ENCODE results near the gene PPARD. TPM values are rescaled to one million over a fixed set of nuclear protein-coding genes. Genes with fewer than 3 reads are reported as not detected.
"Not testable (repeated sequence)": the region's sequence is repeated elsewhere in the genome, so short reads cannot be mapped to it uniquely, and the experiment has no call there.

The PPARD gene
- total and polyA plus RNA-seq, 2 of the 13 experiments (the other 11 are each of a cell fraction or from before 2014, with no cell fraction given): 6.1 to 13.3 TPM

DNA sequence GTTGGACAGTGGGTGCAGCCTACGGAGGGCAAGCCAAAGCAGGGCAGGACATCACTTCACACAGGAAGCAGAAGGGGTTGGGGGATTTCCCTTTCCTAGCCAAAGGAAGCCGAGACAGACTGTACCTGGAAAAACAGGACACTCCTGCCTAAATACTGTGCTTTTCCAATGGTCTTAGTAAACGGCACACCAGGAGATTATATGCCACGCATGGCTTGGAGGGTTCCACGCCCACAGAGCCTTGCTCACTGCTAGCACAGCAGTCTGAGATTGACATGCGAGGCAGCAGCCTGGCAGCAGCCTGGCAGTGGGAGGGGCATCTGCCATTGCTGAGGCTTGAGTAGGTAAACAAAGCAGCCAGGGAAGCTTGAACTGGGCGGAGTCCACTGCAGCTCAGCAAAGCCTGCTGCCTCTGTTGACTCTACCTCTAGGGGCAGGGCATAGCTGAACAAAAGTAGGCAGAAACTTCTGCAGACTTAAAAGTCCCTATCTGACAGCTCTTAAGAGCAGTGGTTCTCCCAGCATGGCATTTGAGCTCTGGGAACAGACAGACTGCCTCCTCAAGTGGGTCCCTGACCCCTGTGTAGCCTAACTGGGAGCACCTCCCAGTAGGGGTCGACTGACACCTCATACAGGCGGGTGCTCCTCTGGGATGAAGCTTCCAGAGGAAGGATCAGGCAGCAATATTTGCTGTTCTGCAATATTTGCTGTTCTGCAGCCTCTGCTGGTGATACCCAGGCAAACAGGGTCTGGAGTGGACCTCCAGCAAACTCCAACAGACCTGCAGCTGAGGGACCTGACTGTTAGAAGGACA is 10.1 kb upstream of the PPARD start (continued):
- TF ChIP-seq, protein P1, sequence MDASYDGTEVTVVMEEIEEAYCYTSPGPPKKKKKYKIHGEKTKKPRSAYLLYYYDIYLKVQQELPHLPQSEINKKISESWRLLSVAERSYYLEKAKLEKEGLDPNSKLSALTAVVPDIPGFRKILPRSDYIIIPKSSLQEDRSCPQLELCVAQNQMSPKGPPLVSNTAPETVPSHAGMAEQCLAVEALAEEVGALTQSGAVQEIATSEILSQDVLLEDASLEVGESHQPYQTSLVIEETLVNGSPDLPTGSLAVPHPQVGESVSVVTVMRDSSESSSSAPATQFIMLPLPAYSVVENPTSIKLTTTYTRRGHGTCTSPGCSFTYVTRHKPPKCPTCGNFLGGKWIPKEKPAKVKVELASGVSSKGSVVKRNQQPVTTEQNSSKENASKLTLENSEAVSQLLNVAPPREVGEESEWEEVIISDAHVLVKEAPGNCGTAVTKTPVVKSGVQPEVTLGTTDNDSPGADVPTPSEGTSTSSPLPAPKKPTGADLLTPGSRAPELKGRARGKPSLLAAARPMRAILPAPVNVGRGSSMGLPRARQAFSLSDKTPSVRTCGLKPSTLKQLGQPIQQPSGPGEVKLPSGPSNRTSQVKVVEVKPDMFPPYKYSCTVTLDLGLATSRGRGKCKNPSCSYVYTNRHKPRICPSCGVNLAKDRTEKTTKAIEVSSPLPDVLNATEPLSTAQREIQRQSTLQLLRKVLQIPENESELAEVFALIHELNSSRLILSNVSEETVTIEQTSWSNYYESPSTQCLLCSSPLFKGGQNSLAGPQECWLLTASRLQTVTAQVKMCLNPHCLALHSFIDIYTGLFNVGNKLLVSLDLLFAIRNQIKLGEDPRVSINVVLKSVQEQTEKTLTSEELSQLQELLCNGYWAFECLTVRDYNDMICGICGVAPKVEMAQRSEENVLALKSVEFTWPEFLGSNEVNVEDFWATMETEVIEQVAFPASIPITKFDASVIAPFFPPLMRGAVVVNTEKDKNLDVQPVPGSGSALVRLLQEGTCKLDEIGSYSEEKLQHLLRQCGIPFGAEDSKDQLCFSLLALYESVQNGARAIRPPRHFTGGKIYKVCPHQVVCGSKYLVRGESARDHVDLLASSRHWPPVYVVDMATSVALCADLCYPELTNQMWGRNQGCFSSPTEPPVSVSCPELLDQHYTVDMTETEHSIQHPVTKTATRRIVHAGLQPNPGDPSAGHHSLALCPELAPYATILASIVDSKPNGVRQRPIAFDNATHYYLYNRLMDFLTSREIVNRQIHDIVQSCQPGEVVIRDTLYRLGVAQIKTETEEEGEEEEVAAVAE (CRISPR knock-in tag; IDR thresholded peaks at IDR 0.05; ENCODE audit: borderline replicate concordance): peak; percentile 79; the same call in 1 of the 2 replicates
- TF ChIP-seq FOXO1 (CRISPR knock-in tag; IDR thresholded peaks at IDR 0.05): peak; percentile 91
- peak; percentile 61 for TF ChIP-seq RXRA (CRISPR knock-in tag; IDR thresholded peaks at IDR 0.05)
- TF ChIP-seq, protein P2, sequence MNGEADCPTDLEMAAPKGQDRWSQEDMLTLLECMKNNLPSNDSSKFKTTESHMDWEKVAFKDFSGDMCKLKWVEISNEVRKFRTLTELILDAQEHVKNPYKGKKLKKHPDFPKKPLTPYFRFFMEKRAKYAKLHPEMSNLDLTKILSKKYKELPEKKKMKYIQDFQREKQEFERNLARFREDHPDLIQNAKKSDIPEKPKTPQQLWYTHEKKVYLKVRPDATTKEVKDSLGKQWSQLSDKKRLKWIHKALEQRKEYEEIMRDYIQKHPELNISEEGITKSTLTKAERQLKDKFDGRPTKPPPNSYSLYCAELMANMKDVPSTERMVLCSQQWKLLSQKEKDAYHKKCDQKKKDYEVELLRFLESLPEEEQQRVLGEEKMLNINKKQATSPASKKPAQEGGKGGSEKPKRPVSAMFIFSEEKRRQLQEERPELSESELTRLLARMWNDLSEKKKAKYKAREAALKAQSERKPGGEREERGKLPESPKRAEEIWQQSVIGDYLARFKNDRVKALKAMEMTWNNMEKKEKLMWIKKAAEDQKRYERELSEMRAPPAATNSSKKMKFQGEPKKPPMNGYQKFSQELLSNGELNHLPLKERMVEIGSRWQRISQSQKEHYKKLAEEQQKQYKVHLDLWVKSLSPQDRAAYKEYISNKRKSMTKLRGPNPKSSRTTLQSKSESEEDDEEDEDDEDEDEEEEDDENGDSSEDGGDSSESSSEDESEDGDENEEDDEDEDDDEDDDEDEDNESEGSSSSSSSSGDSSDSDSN (CRISPR knock-in tag; IDR thresholded peaks at IDR 0.05): peak; percentile 36; the same call in 1 of the 2 replicates
- peak; percentile 47; the same call in 1 of the 2 replicates for TF ChIP-seq KDM6A (CRISPR knock-in tag; IDR thresholded peaks at IDR 0.05; ENCODE audit: low read depth)
- peak; percentile 38; the same call in 1 of the 2 replicates for TF ChIP-seq ELF1 (CRISPR knock-in tag; IDR thresholded peaks at IDR 0.05)
- TF ChIP-seq RFXAP (CRISPR knock-in tag; IDR thresholded peaks at IDR 0.05; ENCODE audit: borderline replicate concordance): 0 out of 2 replicates have a peak, but pooled peaks have one; percentile 41
- TF ChIP-seq, protein P3, sequence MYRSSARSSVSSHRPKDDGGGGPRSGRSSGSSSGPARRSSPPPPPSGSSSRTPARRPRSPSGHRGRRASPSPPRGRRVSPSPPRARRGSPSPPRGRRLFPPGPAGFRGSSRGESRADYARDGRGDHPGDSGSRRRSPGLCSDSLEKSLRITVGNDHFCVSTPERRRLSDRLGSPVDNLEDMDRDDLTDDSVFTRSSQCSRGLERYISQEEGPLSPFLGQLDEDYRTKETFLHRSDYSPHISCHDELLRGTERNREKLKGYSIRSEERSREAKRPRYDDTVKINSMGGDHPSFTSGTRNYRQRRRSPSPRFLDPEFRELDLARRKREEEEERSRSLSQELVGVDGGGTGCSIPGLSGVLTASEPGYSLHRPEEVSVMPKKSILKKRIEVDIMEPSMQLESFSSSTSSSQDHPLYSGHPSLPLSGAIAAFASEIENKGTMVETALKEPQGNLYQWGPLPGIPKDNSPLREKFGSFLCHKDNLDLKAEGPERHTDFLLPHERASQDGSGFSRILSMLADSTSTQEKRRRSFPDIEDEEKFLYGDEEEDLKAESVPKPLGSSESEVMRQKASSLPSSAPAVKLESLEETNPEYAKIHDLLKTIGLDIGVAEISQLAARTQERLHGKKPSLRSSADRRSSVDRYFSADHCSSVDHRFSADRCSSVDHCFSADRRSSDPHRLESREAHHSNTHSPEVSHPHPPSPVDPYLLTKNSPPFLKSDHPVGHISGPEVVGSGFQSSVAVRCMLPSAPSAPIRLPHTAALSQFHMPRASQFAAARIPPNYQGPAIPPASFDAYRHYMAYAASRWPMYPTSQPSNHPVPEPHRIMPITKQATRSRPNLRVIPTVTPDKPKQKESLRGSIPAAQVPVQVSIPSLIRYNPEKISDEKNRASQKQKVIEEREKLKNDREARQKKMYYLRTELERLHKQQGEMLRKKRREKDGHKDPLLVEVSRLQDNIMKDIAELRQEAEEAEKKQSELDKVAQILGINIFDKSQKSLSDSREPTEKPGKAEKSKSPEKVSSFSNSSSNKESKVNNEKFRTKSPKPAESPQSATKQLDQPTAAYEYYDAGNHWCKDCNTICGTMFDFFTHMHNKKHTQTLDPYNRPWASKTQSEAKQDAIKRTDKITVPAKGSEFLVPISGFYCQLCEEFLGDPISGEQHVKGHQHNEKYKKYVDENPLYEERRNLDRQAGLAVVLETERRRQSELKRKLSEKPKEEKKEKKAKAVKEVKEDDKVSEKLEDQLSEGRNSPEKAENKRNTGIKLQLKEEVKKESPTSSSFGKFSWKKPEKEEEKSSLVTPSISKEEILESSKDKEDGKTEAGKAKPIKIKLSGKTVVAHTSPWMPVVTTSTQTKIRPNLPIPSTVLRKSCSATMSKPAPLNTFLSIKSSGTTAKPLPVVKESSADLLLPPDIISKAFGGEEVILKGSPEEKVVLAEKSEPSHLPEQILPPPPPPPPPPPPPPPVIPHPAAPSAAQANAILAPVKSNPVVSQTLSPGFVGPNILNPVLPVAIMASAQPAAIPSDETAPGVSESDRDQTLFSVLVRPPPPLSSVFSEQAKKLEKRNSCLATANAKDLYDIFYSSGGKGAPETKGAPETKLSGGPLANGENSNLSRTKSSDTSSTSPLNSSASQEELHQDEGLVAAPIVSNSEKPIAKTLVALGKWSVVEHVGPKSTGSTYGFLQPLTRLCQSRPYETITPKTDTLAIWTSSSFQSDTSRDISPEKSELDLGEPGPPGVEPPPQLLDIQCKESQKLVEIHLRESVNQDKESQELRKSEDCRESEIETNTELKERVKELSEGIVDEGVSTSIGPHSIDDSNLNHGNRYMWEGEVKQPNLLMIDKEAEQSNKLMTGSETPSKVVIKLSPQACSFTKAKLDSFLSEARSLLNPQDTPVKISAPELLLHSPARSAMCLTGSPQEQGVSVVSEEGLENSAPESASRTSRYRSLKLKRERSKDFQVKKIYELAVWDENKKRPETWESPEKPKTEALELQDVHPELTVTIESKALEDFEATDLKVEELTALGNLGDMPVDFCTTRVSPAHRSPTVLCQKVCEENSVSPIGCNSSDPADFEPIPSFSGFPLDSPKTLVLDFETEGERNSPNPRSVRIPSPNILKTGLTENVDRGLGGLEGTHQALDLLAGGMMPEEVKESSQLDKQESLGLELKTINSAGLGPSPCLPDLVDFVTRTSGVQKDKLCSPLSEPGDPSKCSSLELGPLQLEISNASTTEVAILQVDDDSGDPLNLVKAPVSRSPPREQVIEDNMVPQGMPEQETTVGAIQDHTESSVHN (CRISPR knock-in tag; IDR thresholded peaks at IDR 0.05): 0 out of 2 replicates have a peak, but pooled peaks have one; percentile 21
- peak; percentile 100 for TF ChIP-seq SP5 (CRISPR knock-in tag; IDR thresholded peaks at IDR 0.05; ENCODE audit: borderline replicate concordance, low read depth)
- not testable (repeated sequence) for TF ChIP-seq SP1 (IDR thresholded peaks at IDR 0.05)
- peak; percentile 82 for TF ChIP-seq SP1 (CRISPR knock-in tag; IDR thresholded peaks at IDR 0.05)
- TF ChIP-seq ZNF34 (CRISPR knock-in tag; IDR thresholded peaks at IDR 0.05; ENCODE audit: borderline replicate concordance): peak; percentile 28; the same call in 1 of the 2 replicates

Data from HepG2 (cell line).